H9 (cell line): ENCODE measurements around the gene ZNF618. TPM values are rescaled to one million over a fixed set of nuclear protein-coding genes. Genes with fewer than 3 reads are reported as not detected.

Source experiments
- DNase-seq: peaks from one replicate; pipeline ENCODE4 v3.0.0-alpha.2; 2017
- H2AFZ ChIP-seq: one replicate; pipeline ENCODE4 v1.6.1; 2013; ENCODE audit warnings: mild to moderate bottlenecking, low read length, control low read depth, moderate library complexity
- H2AK5ac ChIP-seq: 2 replicates; pipeline ENCODE4 v1.6.1; 2013; ENCODE audit warnings: low read length, control low read depth, mixed read lengths; ENCODE audit not compliant: insufficient read length
- H2BK120ac ChIP-seq: one replicate; pipeline ENCODE4 v1.6.1; 2013; ENCODE audit warnings: low read depth, mild to moderate bottlenecking, low read length, control low read depth, inconsistent platforms; ENCODE audit not compliant: poor library complexity, severe bottlenecking
- H2BK12ac ChIP-seq: 2 replicates; pipeline ENCODE4 v1.6.1; 2013; ENCODE audit warnings: low read length, control low read depth, mixed read lengths, low read depth; ENCODE audit not compliant: insufficient read length
- H2BK15ac ChIP-seq: 2 replicates; pipeline ENCODE4 v1.6.1; 2013; ENCODE audit warnings: low read depth, low read length, control low read depth
- H2BK20ac ChIP-seq: one replicate; pipeline ENCODE4 v1.6.1; 2013; ENCODE audit warnings: low read depth, mild to moderate bottlenecking, low read length, control low read depth, inconsistent platforms; ENCODE audit not compliant: poor library complexity, severe bottlenecking
- H2BK5ac ChIP-seq: 2 replicates; pipeline ENCODE4 v1.6.1; 2013; ENCODE audit warnings: low read length, control low read depth, mixed read lengths; ENCODE audit not compliant: insufficient read length
- H3K14ac ChIP-seq: 2 replicates; pipeline ENCODE4 v1.6.1; 2013; ENCODE audit warnings: low read length, control low read depth; ENCODE audit not compliant: insufficient read depth
- H3K18ac ChIP-seq: 2 replicates; pipeline ENCODE4 v1.6.1; 2013; ENCODE audit warnings: low read depth, mild to moderate bottlenecking, mixed read lengths, low read length, control low read depth; ENCODE audit not compliant: insufficient read length
- H3K23ac ChIP-seq: 2 replicates; pipeline ENCODE4 v1.6.1; 2013; ENCODE audit warnings: low read length, control low read depth, mixed read lengths, low read depth; ENCODE audit not compliant: insufficient read length
- H3K23me2 ChIP-seq: 2 replicates; pipeline ENCODE4 v1.6.1; 2013; ENCODE audit warnings: low read depth, mild to moderate bottlenecking, mixed read lengths, low read length, control low read depth; ENCODE audit not compliant: insufficient read length, poor library complexity, severe bottlenecking
- H3K27ac ChIP-seq: 2 replicates; pipeline ENCODE4 v1.5.1; 2013; ENCODE audit warnings: low read length, control low read depth, mixed read lengths, low read depth; ENCODE audit not compliant: insufficient read length
- H3K27me3 ChIP-seq: 2 replicates; pipeline ENCODE4 v1.6.1; 2013; ENCODE audit warnings: low read length, control low read depth, inconsistent platforms; ENCODE audit not compliant: insufficient read depth
- H3K4ac ChIP-seq: 2 replicates; pipeline ENCODE4 v1.6.1; 2013; ENCODE audit warnings: low read depth, mild to moderate bottlenecking, control low read depth, inconsistent platforms, low read length, moderate library complexity
- H3K4me1 ChIP-seq: 2 replicates; pipeline ENCODE4 v1.6.1; 2013; ENCODE audit warnings: low read length, control low read depth, inconsistent platforms; ENCODE audit not compliant: insufficient read depth
- H3K4me2 ChIP-seq: 2 replicates; pipeline ENCODE4 v1.6.1; 2013; ENCODE audit warnings: low read length, control low read depth, mixed read lengths; ENCODE audit not compliant: insufficient read length, insufficient read depth
- H3K56ac ChIP-seq: 2 replicates; pipeline ENCODE4 v1.6.1; 2013; ENCODE audit warnings: low read depth, mild to moderate bottlenecking, mixed read lengths, low read length, control low read depth; ENCODE audit not compliant: insufficient read length
- H3K79me1 ChIP-seq: 2 replicates; pipeline ENCODE4 v1.6.1; 2013; ENCODE audit warnings: low read depth, mild to moderate bottlenecking, moderate library complexity, low read length, control low read depth, inconsistent platforms; ENCODE audit not compliant: insufficient read depth, poor library complexity, severe bottlenecking
- H3K79me2 ChIP-seq: 2 replicates; pipeline ENCODE4 v1.6.1; 2013; ENCODE audit warnings: low read length, control low read depth, inconsistent platforms; ENCODE audit not compliant: insufficient read depth
- H3K9ac ChIP-seq: 2 replicates; pipeline ENCODE4 v1.6.1; 2013; ENCODE audit warnings: low read length, control low read depth, mixed read lengths; ENCODE audit not compliant: insufficient read length; ENCODE audit errors: extremely low read depth
- H3K9me3 ChIP-seq: one replicate; pipeline ENCODE4 v1.6.1; 2013; ENCODE audit warnings: low read depth, low read length, inconsistent platforms; ENCODE audit not compliant: control insufficient read depth
- H3T11ph ChIP-seq: one replicate; pipeline ENCODE4 v1.6.1; 2013; ENCODE audit warnings: mild to moderate bottlenecking, low read length, control low read depth, inconsistent platforms
- H4K20me1 ChIP-seq: one replicate; pipeline ENCODE4 v1.6.1; 2013; ENCODE audit not compliant: control insufficient read depth, insufficient read length, insufficient read depth
- H4K5ac ChIP-seq: 2 replicates; pipeline ENCODE4 v1.6.1; 2013; ENCODE audit warnings: low read depth, mild to moderate bottlenecking, mixed read lengths, low read length, control low read depth; ENCODE audit not compliant: insufficient read length
- H4K8ac ChIP-seq: replicated peaks from 2 replicates; pipeline ENCODE4 v1.6.1; 2013; ENCODE audit warnings: low read length, control low read depth, mixed read lengths, low read depth; ENCODE audit not compliant: insufficient read length
- H4K91ac ChIP-seq: 2 replicates; pipeline ENCODE4 v1.6.1; 2013; ENCODE audit warnings: low read depth, mild to moderate bottlenecking, moderate library complexity, mixed read lengths, low read length, control low read depth; ENCODE audit not compliant: insufficient read length
- H3K27ac Mint-ChIP-seq, 3 experiments: 2 replicates in 2 of 3; 3 replicates in 1 of 3; pipeline ENCODE4 v1.8.0; 2020 to 2021; ENCODE audit warnings: mixed read lengths in 3 of 3, mild to moderate bottlenecking in 1 of 3, moderate library complexity in 1 of 3
- H3K27me3 Mint-ChIP-seq: 2 replicates; pipeline ENCODE4 v1.8.0; 2021; ENCODE audit warnings: low read depth, mild to moderate bottlenecking, moderate library complexity, mixed read lengths
- H3K36me3 Mint-ChIP-seq, 3 experiments: 2 replicates in 2 of 3; 3 replicates in 1 of 3; pipeline ENCODE4 v1.8.0; 2020 to 2021; ENCODE audit warnings: low read depth in 3 of 3, mixed read lengths in 3 of 3; ENCODE audit not compliant: insufficient read depth in 1 of 3
- H3K4me1 Mint-ChIP-seq, 2 experiments: 2 replicates each; pipeline ENCODE4 v1.8.0; 2020; ENCODE audit warnings: mixed read lengths in 2 of 2
- H3K4me3 Mint-ChIP-seq, 2 experiments: 2 replicates in 1 of 2; 3 replicates in 1 of 2; pipeline ENCODE4 v1.8.0; 2020 to 2021; ENCODE audit warnings: mild to moderate bottlenecking in 2 of 2, mixed read lengths in 2 of 2, moderate library complexity in 1 of 2
- H3K9me3 Mint-ChIP-seq, 2 experiments: 2 replicates in 1 of 2; 3 replicates in 1 of 2; pipeline ENCODE4 v1.8.0; 2020; ENCODE audit warnings: mild to moderate bottlenecking in 2 of 2, mixed read lengths in 2 of 2, moderate library complexity in 1 of 2
- WGBS: extraction: QIAGEN DNeasy Blood & Tissue Kit; methylation state at CpG from one replicate; pipeline ENCODE4 v1.1.7; 2013; ENCODE audit warnings: missing lambda C conversion rate, low lambda C conversion rate, mixed read lengths; ENCODE audit not compliant: insufficient read length; ENCODE audit errors: extremely low coverage; 5-methylcytosine and 5-hydroxymethylcytosine counted together
- total RNA-seq: library from RNA; stranded (reverse); gene quantifications from 2 replicates; pipeline ENCODE4 v1.2.1, GENCODE V29; 2021
- TF ChIP-seq, protein P1 (sequence below): fragments of 200-600 bp; sonication (generic); conservative IDR thresholded peaks from 3 replicates; pipeline ENCODE4 v1.8.0; 2021; ENCODE audit warnings: antibody characterized with exemption, mild to moderate bottlenecking

Gene ZNF618
- total RNA-seq, 1 experiment from 2014 or later = 13.6 TPM

DNA sequence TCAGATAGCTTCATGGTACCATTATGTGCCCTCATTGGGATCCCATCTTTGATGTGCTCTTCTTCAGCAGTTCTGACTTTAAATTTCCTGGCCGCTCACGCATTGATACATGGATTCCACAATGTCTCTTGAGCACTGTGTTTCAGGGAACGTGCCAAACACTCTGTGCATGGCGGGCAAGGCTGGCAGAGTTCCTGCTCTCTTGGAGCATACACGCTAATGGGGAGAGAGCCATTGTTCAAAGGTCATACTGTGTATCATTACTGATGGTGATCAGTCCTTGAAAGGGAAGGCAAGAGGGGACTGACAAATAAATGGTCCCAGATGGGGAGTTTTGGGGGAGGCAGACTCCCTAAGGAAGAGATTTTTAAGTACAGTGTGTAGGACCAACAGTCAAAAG is 149.7 kb downstream of the ZNF618 start:
- H3K4me1 Mint-ChIP-seq = peaks cover 7% of the 10 kb centered on the region in 2 experiments
- Histone ChIP-seq H2AK5ac (no peak overlapping the region), H3K18ac (no peak overlapping the region), H3K23ac (no peak overlapping the region), H3K79me1 (no peaks in the 10 kb centered on the region), H4K91ac (no peak overlapping the region), H3K4me2 (no peak overlapping the region), H3K79me2 (no peaks in the 10 kb centered on the region), H2BK20ac (no peak overlapping the region), H2AFZ (no peak overlapping the region), H2BK120ac (no peak overlapping the region), H3K4me1 (no peaks in the 10 kb centered on the region), H3K4ac (no peak overlapping the region), H2BK15ac (no peak overlapping the region), H3K23me2 (no peaks in the 10 kb centered on the region), H4K5ac (no peak overlapping the region), H3K9me3 (no peaks in the 10 kb centered on the region), H4K20me1 (no peaks in the 10 kb centered on the region), H3K14ac (no peak overlapping the region), H3K27me3 (no peaks in the 10 kb centered on the region), H3K56ac (no peak overlapping the region), H2BK5ac (no peak overlapping the region), H3K27ac (no peak overlapping the region), H4K8ac (no peak overlapping the region), H3K9ac (no peak overlapping the region), H2BK12ac (no peak overlapping the region), H3T11ph (no peak overlapping the region)
- H3K9me3 Mint-ChIP-seq = peaks cover 18 to 20% of the 10 kb centered on the region in 2 experiments
- TF ChIP-seq, protein P1, sequence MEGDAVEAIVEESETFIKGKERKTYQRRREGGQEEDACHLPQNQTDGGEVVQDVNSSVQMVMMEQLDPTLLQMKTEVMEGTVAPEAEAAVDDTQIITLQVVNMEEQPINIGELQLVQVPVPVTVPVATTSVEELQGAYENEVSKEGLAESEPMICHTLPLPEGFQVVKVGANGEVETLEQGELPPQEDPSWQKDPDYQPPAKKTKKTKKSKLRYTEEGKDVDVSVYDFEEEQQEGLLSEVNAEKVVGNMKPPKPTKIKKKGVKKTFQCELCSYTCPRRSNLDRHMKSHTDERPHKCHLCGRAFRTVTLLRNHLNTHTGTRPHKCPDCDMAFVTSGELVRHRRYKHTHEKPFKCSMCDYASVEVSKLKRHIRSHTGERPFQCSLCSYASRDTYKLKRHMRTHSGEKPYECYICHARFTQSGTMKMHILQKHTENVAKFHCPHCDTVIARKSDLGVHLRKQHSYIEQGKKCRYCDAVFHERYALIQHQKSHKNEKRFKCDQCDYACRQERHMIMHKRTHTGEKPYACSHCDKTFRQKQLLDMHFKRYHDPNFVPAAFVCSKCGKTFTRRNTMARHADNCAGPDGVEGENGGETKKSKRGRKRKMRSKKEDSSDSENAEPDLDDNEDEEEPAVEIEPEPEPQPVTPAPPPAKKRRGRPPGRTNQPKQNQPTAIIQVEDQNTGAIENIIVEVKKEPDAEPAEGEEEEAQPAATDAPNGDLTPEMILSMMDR = no peak
- H3K27me3 Mint-ChIP-seq = no peaks in the 10 kb centered on the region
- no peak overlapping the region; a peak in 1 of 7 replicates for H3K27ac Mint-ChIP-seq
- no peak for DNase-seq
- H3K4me3 Mint-ChIP-seq = no peak overlapping the region
- peaks cover 39 to 62% (median 52%) of the 10 kb centered on the region in 3 experiments for H3K36me3 Mint-ChIP-seq
- WGBS = no CpG with 5 or more reads among the region's 5 CpGs
